ENCODE data around the gene CDKN2AIP.

GRCh38 chr4:183408796-183409195 lies 35.6 kb upstream of the CDKN2AIP start:
- TF ChIP-seq POLR2A (IDR thresholded peaks at IDR 0.05), result no peak
- no peak for TF ChIP-seq CTCF (IDR thresholded peaks at IDR 0.05)
- no peak for TF ChIP-seq EP300 (IDR thresholded peaks at IDR 0.05)

Data from tibial nerve (tissue), 4 donors.